ENCODE measurements around the gene UGT8. TPM values are rescaled to one million over a fixed set of nuclear protein-coding genes. Genes with fewer than 3 reads are reported as not detected.

Gene UGT8
- 0.21 and 2.9 TPM in 2 replicates for total RNA-seq

GRCh38 chr4:114598191-114599121 is at the start of gene UGT8:
UGT8 (plus strand) TSS chr4:114598807; CDS start chr4:114622881, 24,074 bp downstream.

Data from tracheal epithelial cell (primary cell).